Endothelial cell (in vitro differentiated cells): ENCODE measurements around the gene EEF2KMT. TPM values are rescaled to one million over a fixed set of nuclear protein-coding genes. Genes with fewer than 3 reads are reported as not detected.

ENCODE experiments used
- DNase-seq: peaks from one replicate; pipeline ENCODE4 v3.0.0; 2021; ENCODE audit warnings: low spot score
- H3K27ac Mint-ChIP-seq: one replicate; pipeline ENCODE4 v1.8.0; 2021; ENCODE audit warnings: mixed read lengths, inconsistent platforms; ENCODE audit not compliant: unreplicated experiment
- H3K27me3 Mint-ChIP-seq: one replicate; pipeline ENCODE4 v1.8.0; 2021; ENCODE audit warnings: mild to moderate bottlenecking, moderate library complexity, mixed read lengths, inconsistent platforms; ENCODE audit not compliant: unreplicated experiment
- H3K36me3 Mint-ChIP-seq: one replicate; pipeline ENCODE4 v1.8.0; 2021; ENCODE audit warnings: mild to moderate bottlenecking, low read depth, mixed read lengths, inconsistent platforms; ENCODE audit not compliant: unreplicated experiment
- H3K4me1 Mint-ChIP-seq: one replicate; pipeline ENCODE4 v1.8.0; 2021; ENCODE audit warnings: mild to moderate bottlenecking, mixed read lengths, inconsistent platforms; ENCODE audit not compliant: unreplicated experiment
- H3K4me3 Mint-ChIP-seq: one replicate; pipeline ENCODE4 v1.8.0; 2021; ENCODE audit warnings: mild to moderate bottlenecking, mixed read lengths, inconsistent platforms; ENCODE audit not compliant: unreplicated experiment
- H3K9me3 Mint-ChIP-seq: one replicate; pipeline ENCODE4 v1.8.0; 2021; ENCODE audit warnings: mixed read lengths, inconsistent platforms; ENCODE audit not compliant: unreplicated experiment
- CTCF ChIP-seq: fragments of 200-600 bp; sonication (generic); IDR thresholded peaks from one replicate; pipeline ENCODE4 v1.5.0; 2021; ENCODE audit warnings: antibody characterized with exemption; ENCODE audit not compliant: unreplicated experiment
- total RNA-seq: library from RNA; stranded (reverse); fragmentation: NEBNext Ultra II Directional; extraction: Animal tissue kit (Norgen Biotek cat#: 25700); gene quantifications from one replicate; pipeline ENCODE4 v1.2.1, GENCODE V29; 2021; ENCODE audit not compliant: unreplicated experiment

Gene EEF2KMT
- total RNA-seq, 1 donor from 2014 or later, result 6.7 TPM

GRCh38 chr16:5069854-5070253 is 27.7 kb downstream of the EEF2KMT start:
- Mint-ChIP-seq H3K4me3 (no peak overlapping the region), H3K27ac (no peak overlapping the region), H3K9me3 (no peaks in the 10 kb centered on the region), H3K27me3 (peaks cover 2% of the 10 kb centered on the region), H3K4me1 (peaks cover 4% of the 10 kb centered on the region), H3K36me3 (peaks cover 3% of the 10 kb centered on the region)
- DNase-seq, result no peak
- no peak for TF ChIP-seq CTCF

DNA sequence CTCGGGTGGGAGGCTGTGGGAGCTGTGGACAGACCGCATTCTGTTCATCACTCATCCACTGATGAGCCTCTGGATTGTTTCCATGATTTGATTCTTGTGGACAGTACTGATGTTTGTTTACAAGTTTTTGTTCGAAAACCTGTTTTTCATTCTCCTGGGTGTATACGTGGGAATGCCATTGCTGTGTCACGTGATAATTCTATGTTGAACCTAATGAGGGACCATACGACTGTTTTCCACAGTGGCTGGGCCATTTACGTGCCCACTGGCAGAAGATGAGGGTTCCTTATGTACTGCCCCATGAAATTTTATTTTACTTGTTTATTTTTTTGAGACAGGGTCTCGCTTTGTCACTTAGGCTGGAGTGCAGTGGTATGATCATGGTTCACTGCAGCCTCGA is 28.5 kb downstream of the EEF2KMT start:
- H3K4me1 Mint-ChIP-seq, result peaks cover 4% of the 10 kb centered on the region
- TF ChIP-seq CTCF, result no peak
- peaks cover 3% of the 10 kb centered on the region for H3K27me3 Mint-ChIP-seq
- peaks cover 3% of the 10 kb centered on the region for H3K36me3 Mint-ChIP-seq
- H3K27ac Mint-ChIP-seq, result no peak overlapping the region
- no peaks in the 10 kb centered on the region for H3K9me3 Mint-ChIP-seq
- H3K4me3 Mint-ChIP-seq, result no peak overlapping the region
- DNase-seq, result no peak

DNA sequence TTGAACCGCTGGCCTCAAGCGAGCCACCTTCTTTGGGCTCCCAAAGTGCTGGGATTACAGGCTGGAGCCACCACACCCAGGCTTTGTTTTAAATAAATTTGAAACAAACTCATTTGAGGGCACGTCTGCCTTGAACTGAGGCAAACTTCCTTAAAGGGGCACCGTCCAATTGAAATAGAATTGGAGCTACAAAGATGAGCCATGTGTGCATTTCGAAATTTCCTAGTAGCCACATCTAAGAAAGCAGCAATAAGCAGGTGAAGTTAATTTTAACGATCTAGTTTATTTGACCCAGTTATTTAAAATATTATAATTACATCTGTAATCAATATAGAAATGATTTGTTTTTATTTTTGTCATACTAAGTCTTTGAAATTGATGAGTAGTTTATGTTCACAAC is 31.1 kb downstream of the EEF2KMT start:
- peaks cover 3% of the 10 kb centered on the region for H3K27me3 Mint-ChIP-seq
- H3K9me3 Mint-ChIP-seq, result no peaks in the 10 kb centered on the region
- no peak overlapping the region for H3K27ac Mint-ChIP-seq
- H3K4me1 Mint-ChIP-seq, result no peaks in the 10 kb centered on the region
- no peaks in the 10 kb centered on the region for H3K36me3 Mint-ChIP-seq
- H3K4me3 Mint-ChIP-seq, result no peak overlapping the region
- DNase-seq, result no peak
- TF ChIP-seq CTCF, result no peak

DNA sequence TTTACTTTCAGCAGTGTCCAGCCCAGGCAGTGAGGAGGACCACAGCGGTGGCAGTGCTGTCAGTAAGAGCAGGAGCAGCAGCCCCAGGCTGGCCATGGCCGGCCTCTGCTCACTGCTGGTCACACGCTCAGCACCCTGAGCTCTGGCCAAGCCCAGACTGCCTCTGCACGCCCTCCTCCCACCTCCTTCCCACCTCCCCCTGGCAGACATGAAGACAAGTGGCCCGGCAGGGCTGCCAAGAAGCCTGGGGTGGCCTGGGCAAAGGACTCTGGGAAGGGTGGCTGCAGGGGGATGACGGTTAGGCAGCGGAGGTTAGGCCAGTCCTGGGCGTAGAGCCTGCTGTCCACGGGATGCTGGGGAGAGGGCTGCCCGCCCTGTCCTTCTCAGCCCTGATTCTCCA is 31.8 kb downstream of the EEF2KMT start, which contains the start of gene C16orf89:
Gene C16orf89 (minus strand): TSS at position 144 of the 400 bp plus-strand sequence. CDS start 48 bp downstream, at position 96.
- Mint-ChIP-seq H3K27me3 (peaks cover 5% of the 10 kb centered on the region), H3K9me3 (no peaks in the 10 kb centered on the region), H3K4me3 (no peak within 1 kb of the TSS), H3K36me3 (no peaks in the 10 kb centered on the region), H3K27ac (no peak within 1 kb of the TSS), H3K4me1 (no peaks in the 10 kb centered on the region)
- TF ChIP-seq CTCF, result no peak
- DNase-seq, result no peak

- H3K27me3 Mint-ChIP-seq, result peaks cover 4% of the 10 kb centered on the region
Observed at GRCh38 chr16:5065326-5065725, 32.3 kb downstream of the EEF2KMT start.

More at GRCh38 chr16:5065326-5065725, 32.3 kb downstream of the EEF2KMT start:
- Mint-ChIP-seq H3K27ac (no peak overlapping the region), H3K9me3 (no peaks in the 10 kb centered on the region), H3K36me3 (no peaks in the 10 kb centered on the region), H3K4me3 (no peak overlapping the region), H3K4me1 (no peaks in the 10 kb centered on the region)
- no peak for DNase-seq
- no peak for TF ChIP-seq CTCF
